Naive thymus-derived CD4-positive, alpha-beta T cell (primary cell): ENCODE data around the gene TBC1D16. TPM values are rescaled to one million over a fixed set of nuclear protein-coding genes. Genes with fewer than 3 reads are reported as not detected.

Source experiments
- ATAC-seq: fragments of 150-1000 bp; cut with Tn5 transposase; 2 replicates; pipeline ENCODE4 v1.10.0; 2021; ENCODE audit warnings: mild to moderate bottlenecking, moderate library complexity
- CTCF ChIA-PET: fragments of 350-600 bp; sonication (Branson Sonifier 250); formaldehyde crosslinking; loops from one replicate; lab custom pipeline; 2021; ENCODE audit warnings: antibody characterized with exemption; lab: Charles Lee
- POLR2A ChIA-PET: fragments of 350-600 bp; sonication (Branson Sonifier 250); formaldehyde crosslinking; loops from one replicate; lab custom pipeline; 2021; ENCODE audit warnings: antibody characterized with exemption, inconsistent platforms; lab: Charles Lee
- DNase-seq, 9 donors: peaks; one replicate each; pipeline versions ENCODE4 v3.0.0 to v3.0.0-alpha.2; 2020 to 2022; ENCODE audit warnings: mixed read lengths in 1 of 9
- H3K27ac ChIP-seq: one replicate; pipeline ENCODE4 v1.7.0; 2013; ENCODE audit warnings: mild to moderate bottlenecking, low read depth, low read length, moderate library complexity
- H3K27me3 ChIP-seq, 2 donors: one replicate each; pipeline ENCODE4 v1.7.0; 2013; ENCODE audit warnings: low read length in 2 of 2, mild to moderate bottlenecking in 2 of 2, moderate library complexity in 2 of 2; ENCODE audit not compliant: control insufficient read depth in 2 of 2, insufficient read depth in 2 of 2
- H3K36me3 ChIP-seq, 3 experiments: 1 replicate in 2 of 3; 2 replicates in 1 of 3; pipeline ENCODE4 v1.7.0; 2013; ENCODE audit warnings: low read length in 3 of 3, mild to moderate bottlenecking in 3 of 3, moderate library complexity in 1 of 3; ENCODE audit not compliant: insufficient read depth in 3 of 3, control insufficient read depth in 2 of 3
- H3K4me1 ChIP-seq, 2 donors: one replicate each; pipeline ENCODE4 v1.7.0; 2013; ENCODE audit warnings: low read length in 2 of 2, mild to moderate bottlenecking in 2 of 2, moderate library complexity in 1 of 2; ENCODE audit not compliant: control insufficient read depth in 2 of 2, insufficient read depth in 2 of 2
- H3K4me3 ChIP-seq: 2 replicates; pipeline ENCODE4 v1.7.0; 2013; ENCODE audit warnings: mild to moderate bottlenecking, low read length
- H3K9me3 ChIP-seq, 3 experiments: 1 replicate in 2 of 3; 2 replicates in 1 of 3; pipeline ENCODE4 v1.7.0; 2013; ENCODE audit warnings: low read length in 3 of 3; ENCODE audit not compliant: control insufficient read depth in 2 of 3
- H3K27ac Mint-ChIP-seq, 9 donors: one replicate each; pipeline ENCODE4 v1.8.0; 2020 to 2022; ENCODE audit warnings: mixed read lengths in 9 of 9, mild to moderate bottlenecking in 8 of 9, moderate library complexity in 5 of 9, inconsistent platforms in 2 of 9
- H3K27me3 Mint-ChIP-seq, 5 donors: one replicate each; pipeline ENCODE4 v1.8.0; 2021 to 2022; ENCODE audit warnings: mixed read lengths in 5 of 5, mild to moderate bottlenecking in 1 of 5
- H3K36me3 Mint-ChIP-seq, 5 donors: one replicate each; pipeline ENCODE4 v1.8.0; 2020 to 2022; ENCODE audit warnings: mixed read lengths in 5 of 5, mild to moderate bottlenecking in 3 of 5, inconsistent platforms in 1 of 5
- H3K4me1 Mint-ChIP-seq, 7 donors: one replicate each; pipeline ENCODE4 v1.8.0; 2020 to 2022; ENCODE audit warnings: mixed read lengths in 7 of 7, mild to moderate bottlenecking in 3 of 7, inconsistent platforms in 1 of 7
- H3K4me3 Mint-ChIP-seq, 10 donors: one replicate each; pipeline ENCODE4 v1.8.0; 2020 to 2022; ENCODE audit warnings: mild to moderate bottlenecking in 10 of 10, mixed read lengths in 10 of 10, moderate library complexity in 6 of 10, inconsistent platforms in 2 of 10
- H3K9me3 Mint-ChIP-seq, 11 donors: one replicate each; pipeline ENCODE4 v1.8.0; 2020 to 2022; ENCODE audit warnings: mixed read lengths in 11 of 11, mild to moderate bottlenecking in 4 of 11, inconsistent platforms in 1 of 11, moderate library complexity in 1 of 11
- intact Hi-C, 2 donors: fragments of 100-400 bp; cut with micrococcal nuclease; formaldehyde crosslinking; loops; one replicate each; pipeline ENCODE4 v1.15.1; 2023
- polyA plus RNA-seq, 2 donors: library from polyadenylated mRNA; unstranded; fragments of 300-500 nt; fragmentation: Illumina TruSeq; gene quantifications; one replicate each; pipeline ENCODE4 v1.2.3, GENCODE V29; 2021
- total RNA-seq, 6 experiments: library from RNA in 5 of 6; stranded (reverse) in 5 of 6; gene quantifications; 1 replicate in 5 of 6; 2 replicates in 1 of 6; pipeline ENCODE4 v1.2.3 and lab custom pipeline; 2021 to 2026

TBC1D16 gene
- total and polyA plus RNA-seq, 7 experiments from 2014 or later: 0.44 to 2.5 (median 1.2) TPM

GRCh38 chr17:79920751-79921410, 114.8 kb downstream of the TBC1D16 start:
- no peak for ATAC-seq
- Mint-ChIP-seq H3K27me3 (peaks cover 0 to 7% (median 0%) of the 10 kb centered on the region in 5 donors), H3K36me3 (no peaks in the 10 kb centered on the region), H3K9me3 (no peaks in the 10 kb centered on the region), H3K27ac (peak overlapping the region in 1 of 9 donors; percentile 69), H3K4me3 (no peak overlapping the region), H3K4me1 (peaks cover 0 to 7% (median 0%) of the 10 kb centered on the region in 7 donors)
- H3K4me1 ChIP-seq: no peaks in the 10 kb centered on the region
- ChIA-PET POLR2A (no interaction called here), CTCF (interaction anchor here (1.0 kb wide), 1 partner anchor 124 kb away, joined by 3 read pairs; the partner anchor contains the start of gene CBX8)
- no peaks in the 10 kb centered on the region for H3K9me3 ChIP-seq
- no peak overlapping the region for H3K27ac ChIP-seq
- intact Hi-C loops: loop anchor here in 1 of 2 donors (10.0 kb wide), 1 partner anchor 176 kb away; no protein-coding TSS in a partner anchor
- H3K36me3 ChIP-seq: no peaks in the 10 kb centered on the region
- DNase-seq: no peak
- no peaks in the 10 kb centered on the region for H3K27me3 ChIP-seq
- H3K4me3 ChIP-seq: no peak overlapping the region

GRCh38 chr17:79919862-79920720, 115.6 kb downstream of the TBC1D16 start:
- DNase-seq (no peak), ATAC-seq (no peak)
- CTCF ChIA-PET: no interaction called here
- Histone ChIP-seq H3K4me3 (no peak overlapping the region), H3K4me1 (no peaks in the 10 kb centered on the region), H3K27ac (no peak overlapping the region), H3K9me3 (no peaks in the 10 kb centered on the region), H3K27me3 (no peaks in the 10 kb centered on the region), H3K36me3 (no peaks in the 10 kb centered on the region)
- H3K27ac Mint-ChIP-seq: no peak overlapping the region
- intact Hi-C loops: loop anchor here (5.0 to 10.0 kb wide), 3 partner anchors 75 to 175 kb away; no protein-coding TSS in a partner anchor
- peaks cover 0 to 10% (median 0%) of the 10 kb centered on the region in 5 donors for H3K27me3 Mint-ChIP-seq
- no peak overlapping the region for H3K4me3 Mint-ChIP-seq
- peaks cover 0 to 5% (median 0%) of the 10 kb centered on the region in 7 donors for H3K4me1 Mint-ChIP-seq
- no peaks in the 10 kb centered on the region for H3K9me3 Mint-ChIP-seq
- H3K36me3 Mint-ChIP-seq: no peaks in the 10 kb centered on the region
- POLR2A ChIA-PET: no interaction called here

GRCh38 chr17:79919164-79919585, 116.5 kb downstream of the TBC1D16 start:
- CTCF ChIA-PET: interaction anchor here (0.6 kb wide), 1 partner anchor 181 kb away, joined by 4 read pairs; no protein-coding TSS in a partner anchor
- Histone ChIP-seq H3K4me3 (no peak overlapping the region), H3K4me1 (no peaks in the 10 kb centered on the region), H3K9me3 (no peaks in the 10 kb centered on the region), H3K27me3 (no peaks in the 10 kb centered on the region), H3K36me3 (no peaks in the 10 kb centered on the region), H3K27ac (no peak overlapping the region)
- no peak for DNase-seq
- POLR2A ChIA-PET: no interaction called here
- no peak overlapping the region for H3K27ac Mint-ChIP-seq
- H3K27me3 Mint-ChIP-seq: peaks cover 0 to 12% (median 0%) of the 10 kb centered on the region in 5 donors
- ATAC-seq: no peak
- H3K4me1 Mint-ChIP-seq: peaks cover 0 to 5% (median 0%) of the 10 kb centered on the region in 7 donors
- no peaks in the 10 kb centered on the region for H3K9me3 Mint-ChIP-seq
- intact Hi-C loops: loop anchor here (5.0 to 10.0 kb wide), 2 partner anchors 74 to 132 kb away; no protein-coding TSS in a partner anchor
- H3K4me3 Mint-ChIP-seq: no peak overlapping the region
- H3K36me3 Mint-ChIP-seq: no peaks in the 10 kb centered on the region

- peaks cover 0 to 12% (median 0%) of the 10 kb centered on the region in 5 donors for H3K27me3 Mint-ChIP-seq
- Histone ChIP-seq H3K27me3 (no peaks in the 10 kb centered on the region), H3K27ac (no peak overlapping the region), H3K4me3 (no peak overlapping the region), H3K4me1 (no peaks in the 10 kb centered on the region), H3K9me3 (no peaks in the 10 kb centered on the region), H3K36me3 (no peaks in the 10 kb centered on the region)
- no peak overlapping the region for H3K4me3 Mint-ChIP-seq
- no peaks in the 10 kb centered on the region for H3K9me3 Mint-ChIP-seq
- intact Hi-C loops: loop anchor here (5.0 to 10.0 kb wide), 2 partner anchors 74 to 131 kb away; no protein-coding TSS in a partner anchor
- no peak overlapping the region for H3K27ac Mint-ChIP-seq
- POLR2A ChIA-PET: no interaction called here
- H3K36me3 Mint-ChIP-seq: no peaks in the 10 kb centered on the region
- H3K4me1 Mint-ChIP-seq: peaks cover 0 to 5% (median 0%) of the 10 kb centered on the region in 7 donors
- DNase-seq (no peak), ATAC-seq (no peak)
- CTCF ChIA-PET: interaction anchor here (0.6 kb wide), 1 partner anchor 180 kb away, joined by 4 read pairs; no protein-coding TSS in a partner anchor
These were observed 117.0 kb downstream of the TBC1D16 start for GRCh38 chr17:79918581-79919163.

DNA sequence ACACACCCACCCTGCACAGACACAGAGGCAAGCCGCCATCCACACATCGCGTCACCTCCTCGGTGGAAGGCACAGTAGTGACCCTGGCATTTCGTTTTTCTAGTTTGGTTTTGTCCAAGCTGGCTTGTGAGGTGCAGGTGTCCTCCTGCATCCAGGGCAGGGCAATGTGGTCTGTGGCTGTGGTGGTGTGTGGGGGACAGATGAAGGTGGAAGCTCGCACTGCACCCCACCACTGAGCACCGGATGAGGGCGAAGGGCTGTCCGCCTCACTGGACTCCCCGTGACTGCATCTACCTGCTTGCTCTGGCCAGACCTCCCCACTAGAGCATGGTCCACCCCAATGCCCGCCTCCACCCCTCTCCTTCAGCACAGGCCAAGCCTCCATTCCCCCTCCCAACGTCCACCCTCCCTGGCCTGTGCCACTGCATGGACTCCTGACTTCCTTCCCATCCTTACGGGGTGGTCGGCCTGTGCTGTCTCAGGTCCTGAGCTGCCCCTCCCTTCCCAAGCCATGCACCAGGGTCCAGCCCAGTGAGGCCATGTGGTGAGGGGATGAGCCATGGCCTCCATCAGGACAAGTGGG, 117.7 kb downstream of the TBC1D16 start:
- no peaks in the 10 kb centered on the region for H3K36me3 Mint-ChIP-seq
- Histone ChIP-seq H3K4me1 (no peaks in the 10 kb centered on the region), H3K27ac (no peak overlapping the region), H3K36me3 (no peaks in the 10 kb centered on the region), H3K9me3 (no peaks in the 10 kb centered on the region), H3K4me3 (no peak overlapping the region), H3K27me3 (no peaks in the 10 kb centered on the region)
- POLR2A ChIA-PET: no interaction called here
- intact Hi-C loops: loop anchor here (2.0 to 10.0 kb wide), 3 partner anchors 73 to 131 kb away; partner anchors contain the start of gene CBX4 (in 1 of the 2)
- peaks cover 0 to 12% (median 0%) of the 10 kb centered on the region in 5 donors for H3K27me3 Mint-ChIP-seq
- ATAC-seq (peak; percentile 16), DNase-seq (no peak)
- H3K27ac Mint-ChIP-seq: no peak overlapping the region
- CTCF ChIA-PET: no interaction called here
- H3K4me1 Mint-ChIP-seq: peaks cover 0 to 5% (median 0%) of the 10 kb centered on the region in 7 donors
- no peak overlapping the region for H3K4me3 Mint-ChIP-seq
- no peaks in the 10 kb centered on the region for H3K9me3 Mint-ChIP-seq
